Hepatocyte (in vitro differentiated cells): Measurements from ENCODE around the gene ZNF565.

Source experiments
- CTCF ChIP-seq: fragments of 200-600 bp; sonication (generic); IDR thresholded peaks from 2 replicates; pipeline ENCODE4 v1.5.1; 2016; ENCODE audit warnings: antibody characterized with exemption, mild to moderate bottlenecking; ENCODE audit not compliant: poor library complexity
- EZH2 ChIP-seq: fragments of 200-600 bp; sonication (generic); IDR thresholded peaks from 2 replicates; pipeline ENCODE4 v1.6.1; 2016; ENCODE audit warnings: antibody characterized with exemption, mild to moderate bottlenecking, borderline replicate concordance

- TF ChIP-seq CTCF: no peak
- no peak for TF ChIP-seq EZH2
These were observed 8.0 kb upstream of the ZNF565 start for GRCh38 chr19:36222503-36222902.
